Bronchial epithelial cell (primary cell): ENCODE data around the gene FOXC1. TPM values are rescaled to one million over a fixed set of nuclear protein-coding genes. Genes with fewer than 3 reads are reported as not detected.

Experiments used
- DNase-seq: peaks from one replicate; pipeline ENCODE4 v3.0.0-alpha.2; 2010; ENCODE audit warnings: low read depth
- FAIRE-seq: peaks from 2 replicates; lab custom pipeline; 2011; peaks lifted over from hg19 to GRCh38; lab: Jason Lieb, UNC
- H3K27me3 ChIP-seq: 2 replicates; pipeline ENCODE4 v1.5.1; 2011; ENCODE audit warnings: low read length; ENCODE audit not compliant: control insufficient read depth, insufficient read depth
- H3K36me3 ChIP-seq: 2 replicates; pipeline ENCODE4 v1.5.1; 2011; ENCODE audit warnings: low read length; ENCODE audit not compliant: control insufficient read depth, insufficient read depth
- H3K4me3 ChIP-seq: 2 replicates; pipeline ENCODE4 v1.5.1; 2011; ENCODE audit warnings: mild to moderate bottlenecking, low read depth, low read length, control low read depth
- total RNA-seq: library from RNA; depleted of rRNA; stranded (reverse); fragments of >200 nt; gene quantifications from 2 replicates; pipeline ENCODE4 v1.2.1, GENCODE V29; 2014
- TF ChIP-seq, protein P1 (sequence below): IDR thresholded peaks from 2 replicates; pipeline ENCODE4 v1.5.1; 2011; ENCODE audit warnings: mild to moderate bottlenecking, moderate library complexity, low read length, control low read depth, inconsistent platforms; ENCODE audit not compliant: insufficient read depth, severe bottlenecking

Gene FOXC1
- total RNA-seq, 1 donor from 2014 or later, result 3.7 TPM

DNA sequence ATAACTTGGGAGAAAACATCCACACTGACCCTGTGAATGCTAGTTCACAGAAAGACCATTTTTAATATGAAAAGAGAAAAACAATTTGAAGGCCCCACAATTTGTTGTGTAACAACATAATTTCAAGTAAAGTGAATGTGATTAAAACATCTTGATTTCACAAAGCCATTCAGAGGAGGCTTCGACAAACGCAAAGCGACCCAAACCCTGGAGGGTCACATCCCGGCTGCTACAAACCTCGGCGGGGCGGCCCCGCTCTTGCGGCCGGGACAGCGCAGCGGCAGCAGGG is 14.0 kb downstream of the FOXC1 start:
- FAIRE-seq (no peak), DNase-seq (no peak)
- Histone ChIP-seq H3K27me3 (peaks cover 2% of the 10 kb centered on the region), H3K36me3 (no peaks in the 10 kb centered on the region), H3K4me3 (no peak overlapping the region)
- TF ChIP-seq, protein P1, sequence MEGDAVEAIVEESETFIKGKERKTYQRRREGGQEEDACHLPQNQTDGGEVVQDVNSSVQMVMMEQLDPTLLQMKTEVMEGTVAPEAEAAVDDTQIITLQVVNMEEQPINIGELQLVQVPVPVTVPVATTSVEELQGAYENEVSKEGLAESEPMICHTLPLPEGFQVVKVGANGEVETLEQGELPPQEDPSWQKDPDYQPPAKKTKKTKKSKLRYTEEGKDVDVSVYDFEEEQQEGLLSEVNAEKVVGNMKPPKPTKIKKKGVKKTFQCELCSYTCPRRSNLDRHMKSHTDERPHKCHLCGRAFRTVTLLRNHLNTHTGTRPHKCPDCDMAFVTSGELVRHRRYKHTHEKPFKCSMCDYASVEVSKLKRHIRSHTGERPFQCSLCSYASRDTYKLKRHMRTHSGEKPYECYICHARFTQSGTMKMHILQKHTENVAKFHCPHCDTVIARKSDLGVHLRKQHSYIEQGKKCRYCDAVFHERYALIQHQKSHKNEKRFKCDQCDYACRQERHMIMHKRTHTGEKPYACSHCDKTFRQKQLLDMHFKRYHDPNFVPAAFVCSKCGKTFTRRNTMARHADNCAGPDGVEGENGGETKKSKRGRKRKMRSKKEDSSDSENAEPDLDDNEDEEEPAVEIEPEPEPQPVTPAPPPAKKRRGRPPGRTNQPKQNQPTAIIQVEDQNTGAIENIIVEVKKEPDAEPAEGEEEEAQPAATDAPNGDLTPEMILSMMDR, result no peak

DNA sequence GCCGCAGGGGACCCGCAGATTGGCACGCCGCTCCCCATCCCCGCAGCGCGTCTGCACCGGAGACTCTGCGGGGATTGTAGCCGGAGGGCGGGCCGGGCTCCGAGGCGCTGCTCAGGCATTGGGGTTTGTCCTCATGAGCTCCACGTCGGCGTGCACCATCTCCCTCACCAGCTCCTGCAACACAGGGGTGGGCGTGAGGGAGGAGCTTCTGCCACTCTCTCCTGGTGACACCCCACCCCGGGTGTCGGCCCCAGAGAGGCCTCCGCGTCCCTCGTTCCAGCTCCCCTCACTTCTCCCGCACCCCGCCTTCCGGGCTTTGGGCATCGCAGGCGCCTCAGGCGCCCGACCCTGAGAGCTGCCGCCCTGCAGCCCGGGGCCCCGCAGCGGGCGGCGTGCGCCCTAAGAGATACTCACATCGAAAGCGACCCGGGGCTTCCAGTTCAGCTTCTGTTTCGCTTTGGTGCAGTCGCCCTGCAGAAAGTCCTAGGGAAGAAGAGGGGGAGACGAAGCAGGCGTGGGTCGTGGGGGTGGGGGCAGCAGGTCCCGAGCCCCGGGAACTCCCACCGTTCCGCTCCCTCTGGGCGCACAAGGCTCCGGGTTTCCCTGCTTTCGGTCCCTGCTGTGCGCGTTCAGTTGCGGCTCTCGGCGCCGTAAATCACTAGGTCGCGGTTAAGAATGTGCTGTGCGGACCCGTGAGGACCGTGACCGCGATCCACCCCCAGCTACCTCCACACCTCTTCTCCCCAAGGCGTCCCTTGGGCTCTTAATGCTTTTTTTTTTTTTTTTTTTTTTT is 14.5 kb downstream of the FOXC1 start:
- H3K27me3 ChIP-seq, result peaks cover 2% of the 10 kb centered on the region
- DNase-seq (no peak), FAIRE-seq (no peak)

DNA sequence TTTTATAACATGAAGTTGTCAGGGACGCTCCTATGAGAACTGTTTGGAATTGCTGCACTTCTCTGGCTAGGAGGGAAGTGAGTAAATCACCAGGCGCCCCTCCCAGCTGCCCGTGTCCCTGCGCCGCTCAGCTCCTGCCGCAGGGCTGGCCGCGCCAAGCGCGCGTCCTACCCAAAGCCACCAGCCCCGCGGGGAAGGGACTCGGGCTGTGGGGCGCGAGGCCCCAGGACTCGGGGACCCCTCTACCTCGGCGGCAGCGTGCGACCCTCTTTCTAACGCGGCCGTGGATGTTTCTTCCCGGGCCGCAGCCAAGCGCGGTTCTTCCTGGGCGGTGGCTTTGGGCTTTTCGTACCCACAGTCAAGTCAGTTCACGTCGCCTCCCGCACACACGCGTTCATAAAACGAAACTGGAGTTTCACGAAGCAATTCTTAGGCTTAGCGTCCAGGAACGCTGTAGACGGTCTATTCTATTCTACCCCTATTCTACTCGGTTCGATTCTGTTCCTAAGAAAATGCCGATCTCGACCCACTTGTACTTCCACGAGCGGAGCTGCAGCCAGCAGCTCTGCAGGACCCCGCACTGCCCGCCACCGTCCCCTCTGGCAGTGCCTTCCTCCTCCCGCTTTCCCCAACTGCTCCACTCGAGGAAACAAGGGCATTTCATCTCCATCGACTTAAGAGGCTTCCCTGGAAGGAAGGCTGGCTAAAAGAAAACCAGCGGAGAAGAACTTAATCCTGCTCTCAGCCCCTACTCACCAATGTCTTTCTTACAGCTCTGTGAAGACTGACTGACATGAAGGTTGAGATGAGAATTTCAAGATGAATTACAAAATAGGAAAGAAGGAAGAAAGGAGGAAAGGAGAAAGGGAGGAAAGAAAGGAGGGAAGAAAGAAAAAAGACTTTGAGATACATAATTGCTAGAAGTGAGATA is 15.4 kb downstream of the FOXC1 start:
- DNase-seq (peak; percentile 48), FAIRE-seq (no peak)
- TF ChIP-seq, protein P1, result no peak
- no peaks in the 10 kb centered on the region for H3K36me3 ChIP-seq
- peak overlapping the region; percentile 70 for H3K4me3 ChIP-seq
- peaks cover 2% of the 10 kb centered on the region for H3K27me3 ChIP-seq

More for the DNA sequence above, 14.5 kb downstream of the FOXC1 start:
- H3K36me3 ChIP-seq, result no peaks in the 10 kb centered on the region
- H3K4me3 ChIP-seq, result peak overlapping the region; percentile 70
- TF ChIP-seq, protein P1, result no peak

GRCh38 chr6:1625794-1626435 is 16.2 kb downstream of the FOXC1 start:
- H3K27me3 ChIP-seq, result peaks cover 2% of the 10 kb centered on the region
- H3K4me3 ChIP-seq, result no peak overlapping the region
- TF ChIP-seq, protein P1, result no peak

GRCh38 chr6:1626481-1626880 is 16.8 kb downstream of the FOXC1 start:
- DNase-seq, result no peak
- H3K27me3 ChIP-seq, result peaks cover 2% of the 10 kb centered on the region

More at GRCh38 chr6:1625794-1626435, 16.2 kb downstream of the FOXC1 start:
- DNase-seq (no peak), FAIRE-seq (no peak)
- no peaks in the 10 kb centered on the region for H3K36me3 ChIP-seq

More at GRCh38 chr6:1626481-1626880, 16.8 kb downstream of the FOXC1 start:
- FAIRE-seq, result no peak
- Histone ChIP-seq H3K36me3 (no peaks in the 10 kb centered on the region), H3K4me3 (no peak overlapping the region)
- TF ChIP-seq, protein P1, result no peak
